K562 (cell line): ENCODE results near the gene TTLL10. TPM values are rescaled to one million over a fixed set of nuclear protein-coding genes. Genes with fewer than 3 reads are reported as not detected.

Source experiments
- ARID3B ChIP-seq: fragments of 250-450 bp; sonication (Bioruptor Pico); IDR thresholded peaks from 2 replicates; pipeline ENCODE4 v1.4.0; 2020; ENCODE audit warnings: borderline replicate concordance
- CHCHD3 ChIP-seq: fragments of 250-450 bp; sonication (Bioruptor Pico); IDR thresholded peaks from 2 replicates; pipeline ENCODE4 v2.1.2; 2022; ENCODE audit warnings: mild to moderate bottlenecking
- CTCF ChIP-seq, 3 experiments: IDR thresholded peaks in 2 of 3; conservative IDR thresholded peaks in 1 of 3; 2 replicates each; pipeline ENCODE4 v1.5.1; 2011 to 2012; ENCODE audit warnings: low read length in 3 of 3, mild to moderate bottlenecking in 3 of 3, control low read depth in 2 of 3, improper control_type of control experiment in 1 of 3, inconsistent platforms in 1 of 3, low read depth in 1 of 3, mixed read lengths in 1 of 3, moderate library complexity in 1 of 3; ENCODE audit not compliant: insufficient read depth in 2 of 3
- ELF2 ChIP-seq: fragments of 250-450 bp; sonication (Bioruptor Pico); IDR thresholded peaks from 2 replicates; pipeline ENCODE4 v1.5.0; 2021; ENCODE audit warnings: mild to moderate bottlenecking
- FOXA3 ChIP-seq, 2 experiments: fragments of 450-650 bp in 1 of 2; sonication (generic) in 1 of 2; formaldehyde crosslinking; IDR thresholded peaks in 1 of 2; conservative IDR thresholded peaks in 1 of 2; 2 replicates each; pipeline versions ENCODE4 v1.4.0 to v1.8.0; 2020 to 2022; ENCODE audit warnings: mild to moderate bottlenecking in 2 of 2, missing genetic modification reagents in 1 of 2
- HDAC6 ChIP-seq: IDR thresholded peaks from 2 replicates; pipeline ENCODE4 v1.6.1; 2012; ENCODE audit warnings: low read depth, mild to moderate bottlenecking, control low read depth, inconsistent platforms, low read length, moderate library complexity
- KDM4B ChIP-seq, 2 experiments: fragments of 450-650 bp in 1 of 2; sonication (generic) in 1 of 2; IDR thresholded peaks; 2 replicates each; pipeline ENCODE4 v1.6.1; 2016 to 2017; ENCODE audit warnings: borderline replicate concordance in 2 of 2, antibody characterized with exemption in 1 of 2, low read depth in 1 of 2, mild to moderate bottlenecking in 1 of 2
- KLF16 ChIP-seq: IDR thresholded peaks from 2 replicates; pipeline ENCODE4 v1.6.1; 2016; ENCODE audit warnings: antibody characterized with exemption
- MCM3 ChIP-seq: fragments of 450-650 bp; IDR thresholded peaks from 2 replicates; pipeline ENCODE4 v1.6.1; 2016
- NCOA6 ChIP-seq: fragments of 450-650 bp; IDR thresholded peaks from 2 replicates; pipeline ENCODE4 v1.6.1; 2017; ENCODE audit warnings: mild to moderate bottlenecking
- PCBP1 ChIP-seq: fragments of 200-400 bp; formaldehyde crosslinking; IDR thresholded peaks from 2 replicates; pipeline ENCODE4 v1.6.1; 2018; ENCODE audit warnings: mild to moderate bottlenecking, low read depth, low read length; ENCODE audit not compliant: poor library complexity, severe bottlenecking
- RAD21 ChIP-seq, 2 experiments: fragments of 250-450 bp in 1 of 2; fragments of 450-650 bp in 1 of 2; sonication (Bioruptor Pico) in 1 of 2; formaldehyde crosslinking in 1 of 2; IDR thresholded peaks in 1 of 2; conservative IDR thresholded peaks in 1 of 2; 2 replicates each; pipeline versions ENCODE4 v1.4.0 to v1.8.0; 2020 to 2022; ENCODE audit warnings: mild to moderate bottlenecking in 2 of 2, moderate library complexity in 1 of 2
- RBM22 ChIP-seq: fragments of 200-400 bp; formaldehyde crosslinking; IDR thresholded peaks from 2 replicates; pipeline ENCODE4 v1.6.1; 2018; ENCODE audit warnings: low read length, low read depth; ENCODE audit not compliant: poor library complexity, severe bottlenecking
- SREBF1 ChIP-seq: fragments of 150-350 bp; IDR thresholded peaks from 2 replicates; pipeline ENCODE4 v1.6.1; 2014; ENCODE audit warnings: antibody characterized with exemption, low read depth, low read length, borderline replicate concordance
- ZNF140 ChIP-seq: fragments of 250-450 bp; sonication (Bioruptor Pico); IDR thresholded peaks from 2 replicates; pipeline ENCODE4 v1.8.0; 2021; ENCODE audit warnings: moderate library complexity, mild to moderate bottlenecking, inconsistent platforms
- ZNF311 ChIP-seq: fragments of 250-450 bp; sonication (Bioruptor Pico); IDR thresholded peaks from 2 replicates; pipeline ENCODE4 v1.4.0; 2020; ENCODE audit warnings: mild to moderate bottlenecking, moderate library complexity
- polyA plus RNA-seq, 8 experiments: library from polyadenylated mRNA; depleted of rRNA in 4 of 8; stranded (reverse) in 5 of 8; unstranded in 3 of 8; fragments of >200 nt; fragmentation: Nextera tagmentation in 2 of 8; fragmentation: Illumina TruSeq in 1 of 8; extraction: Ambion mirVana in 2 of 8; extraction: Trizol in 1 of 8; gene quantifications; 2 replicates each; pipeline versions ENCODE4 v1.2.1 to v1.2.3, GENCODE V29; 2011 to 2014; ENCODE audit warnings: inconsistent platforms in 1 of 8, missing spikeins in 1 of 8
- total RNA-seq, 7 experiments: library from RNA; depleted of rRNA in 6 of 7; stranded (reverse); fragments of >200 nt in 6 of 7; fragmentation: Illumina TruSeq in 2 of 7; extraction: Trizol in 2 of 7; gene quantifications; 2 replicates each; pipeline versions ENCODE4 v1.2.1 to v1.2.3, GENCODE V29; 2011 to 2021; ENCODE audit warnings: low replicate concordance in 1 of 7
- TF ChIP-seq, protein P1 (sequence below), 2 experiments: IDR thresholded peaks; 2 replicates each; pipeline ENCODE4 v1.6.1; 2012; ENCODE audit warnings: improper control_type of control experiment in 2 of 2, low read depth in 2 of 2, low read length in 2 of 2, borderline replicate concordance in 1 of 2
- TF ChIP-seq, protein P2 (sequence below): IDR thresholded peaks from 3 replicates; pipeline ENCODE4 v1.6.1; 2011; ENCODE audit warnings: borderline replicate concordance, mild to moderate bottlenecking, moderate library complexity; ENCODE audit not compliant: insufficient read length; ENCODE audit errors: extremely low read depth

TTLL10 gene
- total and polyA plus RNA-seq, 9 of the 15 experiments (the other 6 are each of a cell fraction or from before 2014, with no cell fraction given) = not detected

- no peak for TF ChIP-seq FOXA3 (CRISPR knock-in tag; conservative IDR thresholded peaks at IDR 0.05 in 1 of 2, IDR thresholded peaks at IDR 0.05 in 1 of 2)
- TF ChIP-seq, protein P1, sequence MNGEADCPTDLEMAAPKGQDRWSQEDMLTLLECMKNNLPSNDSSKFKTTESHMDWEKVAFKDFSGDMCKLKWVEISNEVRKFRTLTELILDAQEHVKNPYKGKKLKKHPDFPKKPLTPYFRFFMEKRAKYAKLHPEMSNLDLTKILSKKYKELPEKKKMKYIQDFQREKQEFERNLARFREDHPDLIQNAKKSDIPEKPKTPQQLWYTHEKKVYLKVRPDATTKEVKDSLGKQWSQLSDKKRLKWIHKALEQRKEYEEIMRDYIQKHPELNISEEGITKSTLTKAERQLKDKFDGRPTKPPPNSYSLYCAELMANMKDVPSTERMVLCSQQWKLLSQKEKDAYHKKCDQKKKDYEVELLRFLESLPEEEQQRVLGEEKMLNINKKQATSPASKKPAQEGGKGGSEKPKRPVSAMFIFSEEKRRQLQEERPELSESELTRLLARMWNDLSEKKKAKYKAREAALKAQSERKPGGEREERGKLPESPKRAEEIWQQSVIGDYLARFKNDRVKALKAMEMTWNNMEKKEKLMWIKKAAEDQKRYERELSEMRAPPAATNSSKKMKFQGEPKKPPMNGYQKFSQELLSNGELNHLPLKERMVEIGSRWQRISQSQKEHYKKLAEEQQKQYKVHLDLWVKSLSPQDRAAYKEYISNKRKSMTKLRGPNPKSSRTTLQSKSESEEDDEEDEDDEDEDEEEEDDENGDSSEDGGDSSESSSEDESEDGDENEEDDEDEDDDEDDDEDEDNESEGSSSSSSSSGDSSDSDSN (IDR thresholded peaks at IDR 0.05; ENCODE audit: borderline replicate concordance in 1 of 2, low read depth in 2 of 2, low read length in 2 of 2) = no peak
- TF ChIP-seq CHCHD3 = no peak
- no peak for TF ChIP-seq KDM4B (IDR thresholded peaks at IDR 0.05; ENCODE audit: borderline replicate concordance in 2 of 2, low read depth in 1 of 2)
- TF ChIP-seq RBM22 = no peak
- no peak for TF ChIP-seq PCBP1
- no peak for TF ChIP-seq CTCF (IDR thresholded peaks at IDR 0.05 in 2 of 3, conservative IDR thresholded peaks at IDR 0.05 in 1 of 3; ENCODE audit: insufficient read depth in 2 of 3, low read depth in 1 of 3, low read length in 3 of 3)
- TF ChIP-seq ZNF140 = no peak
- TF ChIP-seq NCOA6 = no peak
- TF ChIP-seq ELF2 = 0 out of 2 replicates have a peak, but pooled peaks have one; percentile 15
- no peak for TF ChIP-seq HDAC6
- TF ChIP-seq, protein P2, sequence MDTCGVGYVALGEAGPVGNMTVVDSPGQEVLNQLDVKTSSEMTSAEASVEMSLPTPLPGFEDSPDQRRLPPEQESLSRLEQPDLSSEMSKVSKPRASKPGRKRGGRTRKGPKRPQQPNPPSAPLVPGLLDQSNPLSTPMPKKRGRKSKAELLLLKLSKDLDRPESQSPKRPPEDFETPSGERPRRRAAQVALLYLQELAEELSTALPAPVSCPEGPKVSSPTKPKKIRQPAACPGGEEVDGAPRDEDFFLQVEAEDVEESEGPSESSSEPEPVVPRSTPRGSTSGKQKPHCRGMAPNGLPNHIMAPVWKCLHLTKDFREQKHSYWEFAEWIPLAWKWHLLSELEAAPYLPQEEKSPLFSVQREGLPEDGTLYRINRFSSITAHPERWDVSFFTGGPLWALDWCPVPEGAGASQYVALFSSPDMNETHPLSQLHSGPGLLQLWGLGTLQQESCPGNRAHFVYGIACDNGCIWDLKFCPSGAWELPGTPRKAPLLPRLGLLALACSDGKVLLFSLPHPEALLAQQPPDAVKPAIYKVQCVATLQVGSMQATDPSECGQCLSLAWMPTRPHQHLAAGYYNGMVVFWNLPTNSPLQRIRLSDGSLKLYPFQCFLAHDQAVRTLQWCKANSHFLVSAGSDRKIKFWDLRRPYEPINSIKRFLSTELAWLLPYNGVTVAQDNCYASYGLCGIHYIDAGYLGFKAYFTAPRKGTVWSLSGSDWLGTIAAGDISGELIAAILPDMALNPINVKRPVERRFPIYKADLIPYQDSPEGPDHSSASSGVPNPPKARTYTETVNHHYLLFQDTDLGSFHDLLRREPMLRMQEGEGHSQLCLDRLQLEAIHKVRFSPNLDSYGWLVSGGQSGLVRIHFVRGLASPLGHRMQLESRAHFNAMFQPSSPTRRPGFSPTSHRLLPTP = no peak
- no peak for TF ChIP-seq ARID3B (CRISPR knock-in tag)
- no peak for TF ChIP-seq KLF16
- no peak for TF ChIP-seq ZNF311 (CRISPR knock-in tag)
- no peak for TF ChIP-seq RAD21 (CRISPR knock-in tag; conservative IDR thresholded peaks at IDR 0.05 in 1 of 2, IDR thresholded peaks at IDR 0.05 in 1 of 2)
- no peak for TF ChIP-seq MCM3
- no peak for TF ChIP-seq SREBF1
Observed at GRCh38 chr1:1207571-1207892, 33.9 kb downstream of the TTLL10 start (continued).
